ENCODE data around the gene VPS50.

VPS50 gene

DNA sequence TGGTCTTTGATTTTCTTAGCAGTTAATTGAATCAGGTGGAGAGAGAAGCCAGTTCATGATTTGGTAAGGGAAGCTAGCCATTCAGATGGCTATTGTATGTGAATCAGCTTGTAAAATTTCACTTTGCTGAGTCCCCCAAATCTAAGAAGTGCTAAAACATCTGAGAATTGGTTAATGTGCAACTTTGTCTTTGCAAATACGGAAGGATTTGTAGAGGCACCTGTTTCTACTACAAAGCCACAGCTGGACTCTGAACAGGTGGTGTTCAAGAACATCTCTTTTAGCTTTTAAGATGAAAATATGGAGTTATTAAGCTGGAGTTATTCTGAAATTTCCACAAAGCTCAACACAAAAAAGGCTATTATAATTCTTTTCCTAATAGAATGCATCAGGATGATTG, 132.6 kb downstream of the VPS50 start:
- no peaks in the 10 kb centered on the region for H3K36me3 ChIP-seq (replicated peaks; ENCODE audit: insufficient read depth, low read length)
- H3K4me1 ChIP-seq (ENCODE audit: low read length) = peaks cover 49% of the 10 kb centered on the region
- H3K4me3 ChIP-seq (ENCODE audit: low read length) = no peak overlapping the region
- peak overlapping the region; percentile 51; the same call in 1 of the 2 replicates for H3K27ac ChIP-seq (ENCODE audit: low read length)
- 0 out of 2 replicates have a peak overlapping the region, but pooled peaks have one; percentile 36 for H2AFZ ChIP-seq (ENCODE audit: low read length)
- H3K9me3 ChIP-seq (replicated peaks; ENCODE audit: insufficient read depth, low read length) = no peaks in the 10 kb centered on the region
- H3K9ac ChIP-seq (ENCODE audit: low read length) = no peak overlapping the region
- no peaks in the 10 kb centered on the region for H3K27me3 ChIP-seq (replicated peaks; ENCODE audit: insufficient read depth, low read length)
- peak overlapping the region; percentile 31; the same call in 1 of the 2 replicates for H3K4me2 ChIP-seq (ENCODE audit: low read depth, low read length)
- H3K9me2 ChIP-seq (replicated peaks; ENCODE audit: insufficient read depth, low read length) = no peaks in the 10 kb centered on the region
- H3K79me2 ChIP-seq (ENCODE audit: low read length) = no peaks in the 10 kb centered on the region
- TF ChIP-seq EZH2 (optimal IDR thresholded peaks at IDR 0.05; ENCODE audit: low read depth, low read length) (no peak), EZH2phosphoT487 (IDR thresholded peaks at IDR 0.05; ENCODE audit: low read length) (no peak)
- TF ChIP-seq, protein P1, sequence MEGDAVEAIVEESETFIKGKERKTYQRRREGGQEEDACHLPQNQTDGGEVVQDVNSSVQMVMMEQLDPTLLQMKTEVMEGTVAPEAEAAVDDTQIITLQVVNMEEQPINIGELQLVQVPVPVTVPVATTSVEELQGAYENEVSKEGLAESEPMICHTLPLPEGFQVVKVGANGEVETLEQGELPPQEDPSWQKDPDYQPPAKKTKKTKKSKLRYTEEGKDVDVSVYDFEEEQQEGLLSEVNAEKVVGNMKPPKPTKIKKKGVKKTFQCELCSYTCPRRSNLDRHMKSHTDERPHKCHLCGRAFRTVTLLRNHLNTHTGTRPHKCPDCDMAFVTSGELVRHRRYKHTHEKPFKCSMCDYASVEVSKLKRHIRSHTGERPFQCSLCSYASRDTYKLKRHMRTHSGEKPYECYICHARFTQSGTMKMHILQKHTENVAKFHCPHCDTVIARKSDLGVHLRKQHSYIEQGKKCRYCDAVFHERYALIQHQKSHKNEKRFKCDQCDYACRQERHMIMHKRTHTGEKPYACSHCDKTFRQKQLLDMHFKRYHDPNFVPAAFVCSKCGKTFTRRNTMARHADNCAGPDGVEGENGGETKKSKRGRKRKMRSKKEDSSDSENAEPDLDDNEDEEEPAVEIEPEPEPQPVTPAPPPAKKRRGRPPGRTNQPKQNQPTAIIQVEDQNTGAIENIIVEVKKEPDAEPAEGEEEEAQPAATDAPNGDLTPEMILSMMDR (IDR thresholded peaks at IDR 0.05; ENCODE audit: low read length) = no peak
- peaks cover 24% of the 10 kb centered on the region for H3F3A ChIP-seq (ENCODE audit: insufficient read depth, low read length)
- DNase-seq = peak; percentile 81
- no peaks in the 10 kb centered on the region for H4K20me1 ChIP-seq (ENCODE audit: insufficient read depth, low read length)

DNA sequence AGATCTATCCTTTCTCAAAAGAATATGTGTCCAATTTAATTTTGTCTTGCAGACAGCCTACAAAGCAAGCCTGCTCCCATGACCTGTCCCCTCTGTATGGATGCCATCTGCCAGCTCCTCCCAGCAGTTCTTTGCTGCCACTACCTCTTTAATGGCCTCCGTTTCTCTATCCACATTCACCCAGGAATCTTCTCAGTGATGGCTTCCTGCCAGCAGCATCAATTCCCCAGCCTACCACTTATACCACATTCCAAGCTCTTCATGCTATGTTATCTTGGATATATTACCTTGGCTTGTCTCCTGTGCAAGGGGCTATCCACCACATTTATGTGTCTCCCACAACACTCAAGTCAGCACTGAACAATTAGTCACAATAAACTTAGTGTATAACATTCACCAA, 133.2 kb downstream of the VPS50 start:
- Histone ChIP-seq H3K9ac (ENCODE audit: low read length) (no peak overlapping the region), H3K4me1 (ENCODE audit: low read length) (peaks cover 49% of the 10 kb centered on the region), H3K9me3 (replicated peaks; ENCODE audit: insufficient read depth, low read length) (no peaks in the 10 kb centered on the region), H2AFZ (ENCODE audit: low read length) (no peak overlapping the region), H3K79me2 (ENCODE audit: low read length) (no peaks in the 10 kb centered on the region), H3K4me2 (ENCODE audit: low read depth, low read length) (peak overlapping the region; percentile 31; the same call in 1 of the 2 replicates), H3K27ac (ENCODE audit: low read length) (peak overlapping the region; percentile 51; the same call in 1 of the 2 replicates), H3K9me2 (replicated peaks; ENCODE audit: insufficient read depth, low read length) (no peaks in the 10 kb centered on the region), H3K27me3 (replicated peaks; ENCODE audit: insufficient read depth, low read length) (no peaks in the 10 kb centered on the region), H4K20me1 (ENCODE audit: insufficient read depth, low read length) (no peaks in the 10 kb centered on the region), H3F3A (ENCODE audit: insufficient read depth, low read length) (peaks cover 24% of the 10 kb centered on the region), H3K36me3 (replicated peaks; ENCODE audit: insufficient read depth, low read length) (no peaks in the 10 kb centered on the region), H3K4me3 (ENCODE audit: low read length) (no peak overlapping the region)
- TF ChIP-seq EZH2 (optimal IDR thresholded peaks at IDR 0.05; ENCODE audit: low read depth, low read length) (no peak), EZH2phosphoT487 (IDR thresholded peaks at IDR 0.05; ENCODE audit: low read length) (no peak)
- TF ChIP-seq, protein P1 (IDR thresholded peaks at IDR 0.05; ENCODE audit: low read length) = no peak
- no peak for DNase-seq

DNA sequence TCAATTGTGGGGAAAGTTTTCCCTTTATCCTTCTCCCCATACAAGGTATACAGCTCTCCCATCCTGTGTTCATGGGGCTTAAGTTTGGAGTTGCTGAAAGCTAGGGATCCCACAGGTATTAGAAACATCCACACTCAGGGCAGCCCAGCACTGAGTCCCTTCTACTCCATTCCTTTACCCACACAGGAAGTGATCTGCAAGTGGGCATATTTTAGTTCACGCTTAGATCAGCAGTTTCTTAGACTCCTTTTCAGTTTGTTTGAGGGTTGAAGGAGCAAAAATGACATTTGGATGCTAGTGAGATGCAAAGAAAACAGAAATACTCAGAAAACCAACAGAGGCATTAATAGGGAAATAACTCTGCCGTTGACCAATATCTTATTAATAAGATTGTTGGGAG, 134.7 kb downstream of the VPS50 start:
- 0 out of 2 replicates have a peak overlapping the region, but pooled peaks have one; percentile 3 for H2AFZ ChIP-seq (ENCODE audit: low read length)
- H3K27me3 ChIP-seq (replicated peaks; ENCODE audit: insufficient read depth, low read length) = no peaks in the 10 kb centered on the region

More for the DNA sequence above, 134.7 kb downstream of the VPS50 start:
- no peaks in the 10 kb centered on the region for H3K9me3 ChIP-seq (replicated peaks; ENCODE audit: insufficient read depth, low read length)
- peak overlapping the region; percentile 15 for H3K4me2 ChIP-seq (ENCODE audit: low read depth, low read length)
- H3K79me2 ChIP-seq (ENCODE audit: low read length) = no peaks in the 10 kb centered on the region
- peaks cover 24% of the 10 kb centered on the region for H3F3A ChIP-seq (ENCODE audit: insufficient read depth, low read length)
- no peaks in the 10 kb centered on the region for H3K36me3 ChIP-seq (replicated peaks; ENCODE audit: insufficient read depth, low read length)
- H3K27ac ChIP-seq (ENCODE audit: low read length) = peak overlapping the region; percentile 40; the same call in 1 of the 2 replicates
- no peaks in the 10 kb centered on the region for H4K20me1 ChIP-seq (ENCODE audit: insufficient read depth, low read length)
- peak; percentile 73 for DNase-seq
- H3K4me1 ChIP-seq (ENCODE audit: low read length) = peaks cover 49% of the 10 kb centered on the region
- no peaks in the 10 kb centered on the region for H3K9me2 ChIP-seq (replicated peaks; ENCODE audit: insufficient read depth, low read length)
- no peak overlapping the region for H3K9ac ChIP-seq (ENCODE audit: low read length)
- H3K4me3 ChIP-seq (ENCODE audit: low read length) = no peak overlapping the region
- no peak for TF ChIP-seq EZH2phosphoT487 (IDR thresholded peaks at IDR 0.05; ENCODE audit: low read length)
- TF ChIP-seq, protein P1 (IDR thresholded peaks at IDR 0.05; ENCODE audit: low read length) = no peak
- TF ChIP-seq EZH2 (optimal IDR thresholded peaks at IDR 0.05; ENCODE audit: low read depth, low read length) = no peak

All from MM.1S (cell line).